Measurements from ENCODE around the gene C3. TPM values are rescaled to one million over a fixed set of nuclear protein-coding genes. Genes with fewer than 3 reads are reported as not detected.

C3 gene
- total RNA-seq, 1 donor from 2014 or later: 2,273 TPM

- DNase-seq (ENCODE audit: low read depth): no peak
These were observed 25.5 kb upstream of the C3 start for GRCh38 chr19:6745965-6746364.

DNA sequence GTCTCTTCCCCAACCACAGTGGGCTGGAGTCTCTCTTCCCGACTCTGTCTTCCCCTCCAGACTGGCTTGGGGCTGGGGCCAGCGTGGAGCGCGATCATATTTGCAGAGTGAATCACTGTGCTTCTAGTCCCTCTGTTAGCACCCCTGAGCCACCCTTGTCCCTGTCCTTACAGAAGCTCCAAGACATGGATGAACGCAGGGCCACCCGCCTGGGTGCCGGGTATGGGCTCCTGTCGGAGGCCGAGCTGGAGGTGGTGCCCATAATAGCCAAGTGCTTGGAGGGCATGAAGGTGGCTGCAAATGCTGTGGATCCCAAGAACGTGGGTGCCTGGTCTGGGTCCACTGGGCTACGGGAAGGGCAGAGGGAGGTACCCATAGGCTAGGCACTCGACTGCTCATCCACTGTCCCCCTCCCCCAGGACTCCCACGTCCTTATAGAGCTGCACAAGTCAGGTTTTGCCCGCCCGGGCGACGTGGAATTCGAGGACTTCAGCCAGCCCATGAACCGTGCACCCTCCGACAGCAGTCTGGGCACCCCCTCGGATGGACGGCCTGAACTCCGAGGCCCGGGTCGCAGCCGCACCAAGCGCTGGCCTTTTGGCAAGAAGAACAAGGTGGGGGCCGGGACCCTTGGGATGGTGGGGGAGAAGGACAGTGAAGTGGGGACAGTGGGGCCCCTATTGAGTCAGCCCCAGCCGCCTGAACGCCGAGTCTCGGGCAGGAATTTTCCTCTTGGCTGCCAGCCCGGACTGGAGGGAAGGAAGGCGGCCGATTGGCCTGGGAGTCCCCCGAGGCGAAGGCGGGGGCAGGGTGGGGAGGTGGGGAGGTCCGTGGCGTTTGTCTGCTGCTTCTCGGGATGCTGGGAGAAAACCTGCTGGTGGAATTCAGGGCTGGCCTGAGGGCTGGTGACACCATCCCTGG is 24.2 kb upstream of the C3 start:
- DNase-seq (ENCODE audit: low read depth): peak; percentile 73

- DNase-seq (ENCODE audit: low read depth): no peak
These were observed 23.4 kb upstream of the C3 start for GRCh38 chr19:6743714-6744380.

- DNase-seq (ENCODE audit: low read depth): no peak
These were observed 22.6 kb upstream of the C3 start for GRCh38 chr19:6743066-6743465.

DNA sequence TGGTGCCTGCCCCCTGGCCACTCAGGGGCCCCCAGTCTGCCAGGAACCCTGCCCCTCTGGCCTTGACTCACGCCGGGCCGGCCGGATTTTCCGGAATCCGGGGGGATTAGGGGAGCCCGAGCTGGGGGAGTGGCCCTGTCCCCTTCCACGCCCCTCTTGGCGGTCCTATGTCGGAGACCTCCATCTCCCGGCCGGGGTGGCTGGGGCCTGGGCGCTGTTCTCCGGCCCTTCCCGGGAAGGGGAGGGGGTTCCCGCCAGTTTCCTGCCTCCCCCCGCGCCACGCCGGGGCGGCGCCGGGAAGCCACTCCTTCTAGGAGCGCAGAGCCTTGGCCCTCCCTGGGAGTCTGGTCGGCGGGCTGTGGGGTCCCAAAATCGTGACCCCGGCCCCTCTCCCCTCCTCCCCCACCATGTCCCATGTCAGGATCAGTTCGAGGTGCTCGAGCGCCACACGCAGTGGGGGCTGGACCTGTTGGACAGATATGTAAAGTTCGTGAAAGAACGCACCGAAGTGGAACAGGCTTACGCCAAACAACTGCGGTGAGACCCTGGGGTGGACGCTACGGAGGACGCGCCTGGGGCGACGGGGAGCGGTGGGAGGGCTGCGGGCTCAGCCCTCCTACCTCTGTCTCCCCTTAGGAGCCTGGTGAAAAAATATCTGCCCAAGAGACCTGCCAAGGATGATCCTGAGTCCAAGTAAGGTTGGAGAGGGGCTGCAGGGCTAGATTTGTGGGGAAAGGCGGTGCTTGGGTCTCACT is 20.3 kb upstream of the C3 start:
- DNase-seq (ENCODE audit: low read depth): no peak

DNA sequence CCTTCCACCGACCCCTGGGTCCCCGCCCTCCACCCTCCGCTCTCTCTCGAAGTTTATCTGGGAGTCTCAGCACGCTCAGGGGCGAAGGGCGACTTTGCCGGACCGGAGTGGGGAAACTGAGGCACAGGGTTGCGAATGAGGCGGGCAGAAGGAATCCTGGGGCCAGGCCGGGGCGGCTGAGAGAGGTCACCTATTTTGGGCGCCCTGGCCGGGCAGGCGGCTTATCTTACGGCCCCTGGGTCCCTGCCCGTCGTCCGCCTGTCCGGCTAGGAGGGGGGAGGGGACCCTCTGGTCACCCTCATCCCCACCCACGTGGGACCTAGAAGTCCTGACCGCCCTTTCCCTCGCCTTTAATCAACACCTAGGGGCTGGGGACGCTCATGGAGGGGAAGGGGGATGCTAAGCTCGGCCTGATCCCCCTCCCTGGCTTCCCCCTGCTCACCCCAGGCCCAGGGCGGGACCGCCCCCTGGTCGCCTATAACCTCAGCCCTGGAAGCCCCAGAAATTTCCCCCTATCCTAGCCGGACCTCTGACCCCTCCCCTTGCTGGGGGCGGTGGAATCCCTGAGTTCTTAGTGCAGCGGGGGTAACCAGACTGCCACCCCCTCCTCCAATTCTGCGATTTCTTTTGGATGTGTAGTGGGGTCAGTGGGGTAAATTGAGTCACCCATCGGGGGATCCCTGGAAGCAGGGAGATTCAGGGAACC is 19.6 kb upstream of the C3 start:
- DNase-seq (ENCODE audit: low read depth): no peak

- no peak for DNase-seq (ENCODE audit: low read depth)
These were observed 19.0 kb upstream of the C3 start, which contains the start of gene TRIP10 for GRCh38 chr19:6739390-6739882. TSS of gene TRIP10 (plus strand) at chr19:6739680. CDS start at chr19:6739762, 82 bp downstream.

DNA sequence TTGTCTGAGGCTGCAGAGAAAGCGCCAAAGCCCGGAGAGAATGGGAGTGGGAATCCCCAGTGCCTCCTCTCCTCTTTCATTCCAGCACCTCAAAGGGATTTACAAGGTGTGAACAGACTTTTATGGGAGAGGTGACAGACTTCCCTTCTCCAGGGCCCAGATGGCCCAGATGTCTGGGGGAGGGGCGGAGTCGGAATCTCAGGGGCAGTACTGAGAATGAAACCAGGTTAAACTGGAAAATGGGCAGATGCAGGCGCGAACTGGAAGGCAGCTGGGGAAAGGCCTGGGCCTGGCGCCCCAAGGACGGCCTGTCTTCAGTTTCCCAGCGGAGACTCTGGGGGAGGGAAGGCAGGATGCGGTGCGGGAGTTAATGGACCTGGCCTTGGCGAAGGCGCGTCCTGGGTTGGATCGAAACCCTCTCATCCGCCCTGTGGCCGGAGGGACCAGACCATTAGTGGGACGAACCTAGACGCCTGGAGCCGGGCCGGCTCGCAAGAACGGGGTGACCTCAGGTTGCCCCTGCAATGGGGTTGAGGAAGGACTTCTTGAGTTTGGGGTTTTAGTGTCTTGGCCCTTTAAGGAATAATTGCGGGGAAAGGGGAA is 18.4 kb upstream of the C3 start:
- DNase-seq (ENCODE audit: low read depth): no peak

- DNase-seq (ENCODE audit: low read depth): peak; percentile 75
These were observed 17.7 kb upstream of the C3 start for GRCh38 chr19:6737873-6738786.

DNA sequence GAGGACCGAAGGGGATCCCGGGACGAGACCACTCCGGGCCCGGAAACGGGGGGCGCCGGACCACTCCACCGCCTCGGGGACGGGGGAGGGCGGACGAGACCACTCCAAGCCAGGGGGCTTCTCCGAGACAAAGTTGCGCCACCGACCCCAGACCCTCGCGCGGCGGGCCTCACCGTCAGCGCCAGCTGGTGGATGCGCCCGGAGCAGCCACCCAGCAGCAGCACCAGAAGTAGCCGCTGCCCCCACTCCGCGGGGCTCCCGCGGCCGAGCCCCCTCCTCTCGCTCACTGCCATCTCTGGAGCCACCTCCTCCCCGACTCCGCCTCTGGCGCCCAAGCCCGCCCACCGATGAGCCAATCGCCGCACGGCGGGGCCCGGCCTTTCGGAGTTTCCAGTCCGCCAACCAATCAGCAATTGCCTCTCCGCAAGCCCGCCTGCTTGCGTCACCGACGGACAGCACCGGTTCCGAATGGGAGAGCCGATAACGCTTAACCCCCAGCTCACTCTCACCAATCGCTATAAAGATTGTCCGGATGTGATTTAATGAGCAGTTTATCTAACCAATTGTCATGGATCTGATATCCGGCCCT is 16.9 kb upstream of the C3 start, which contains the start of gene GPR108:
Gene GPR108 (minus strand): TSS at position 297 of the 589 bp plus-strand sequence. CDS start 4 bp downstream, at position 293.
- DNase-seq (ENCODE audit: low read depth): peak; percentile 100

GRCh38 chr19:6736917-6737283 is 16.4 kb upstream of the C3 start:
- no peak for DNase-seq (ENCODE audit: low read depth)

GRCh38 chr19:6736169-6736916 is 15.9 kb upstream of the C3 start:
- DNase-seq (ENCODE audit: low read depth): peak; percentile 82

DNA sequence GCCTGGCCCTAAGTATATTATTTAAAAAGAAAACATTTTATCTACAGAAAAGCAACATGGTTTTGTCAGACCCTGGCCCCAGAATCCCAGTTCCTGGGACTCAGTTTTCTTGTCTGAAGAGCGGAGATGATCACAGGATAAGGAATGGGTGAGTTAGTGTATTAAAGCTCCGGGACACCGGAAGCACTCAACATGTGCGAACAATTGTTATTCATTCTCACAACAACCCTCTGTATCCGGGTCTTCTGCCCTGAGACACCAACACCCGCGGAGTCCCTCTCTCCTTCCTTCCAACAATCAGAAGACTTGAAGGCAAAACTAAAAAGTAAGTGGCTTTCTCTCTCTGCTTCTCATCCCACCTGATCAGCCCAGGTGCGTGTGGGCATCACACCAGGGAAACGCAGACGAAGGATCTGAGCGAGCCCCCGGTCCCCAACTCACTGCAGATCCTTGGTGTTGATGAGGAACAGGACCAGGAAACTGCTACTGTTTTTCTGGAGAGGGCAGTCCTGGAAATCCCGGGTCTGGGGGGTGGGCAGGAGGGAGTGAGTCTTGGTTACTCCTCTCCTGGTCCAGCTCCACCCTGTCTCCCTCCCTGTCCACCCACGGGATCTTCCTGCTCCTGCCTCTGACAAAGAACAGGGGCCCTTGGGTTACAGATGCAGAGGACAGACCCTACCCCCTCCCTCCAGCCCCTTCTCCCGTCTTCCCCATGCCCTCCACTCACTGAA is 14.9 kb upstream of the C3 start:
- DNase-seq (ENCODE audit: low read depth): no peak

DNA sequence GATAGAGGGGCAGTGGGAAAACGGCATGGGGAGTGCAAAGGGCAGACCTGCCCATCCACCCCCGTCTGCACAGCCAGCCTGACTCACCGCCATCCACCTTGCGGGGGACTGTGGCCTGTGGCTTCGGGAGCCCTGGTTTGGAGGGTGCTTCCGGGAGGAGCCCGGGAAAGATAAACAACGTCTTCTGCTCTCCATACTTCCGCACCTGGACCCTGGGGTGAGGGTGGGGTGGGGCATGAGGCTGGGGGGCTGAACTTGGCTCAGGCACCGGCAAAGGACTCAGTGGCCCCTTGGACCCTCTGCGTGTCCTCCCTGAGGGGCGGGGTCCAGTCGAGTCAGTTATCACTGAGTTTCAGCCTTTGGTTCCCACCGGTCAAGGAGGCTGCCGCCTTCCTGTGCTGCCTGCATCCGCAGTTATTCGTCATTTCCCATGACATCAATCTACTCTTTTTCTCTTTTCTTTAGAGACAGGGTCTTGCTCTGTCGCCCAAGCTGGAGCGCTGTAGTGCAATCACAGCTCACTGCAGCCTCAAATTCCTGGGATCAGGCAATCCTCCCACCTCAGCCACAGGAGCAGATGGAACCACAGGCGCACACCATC is 13.7 kb upstream of the C3 start:
- no peak for DNase-seq (ENCODE audit: low read depth)

DNA sequence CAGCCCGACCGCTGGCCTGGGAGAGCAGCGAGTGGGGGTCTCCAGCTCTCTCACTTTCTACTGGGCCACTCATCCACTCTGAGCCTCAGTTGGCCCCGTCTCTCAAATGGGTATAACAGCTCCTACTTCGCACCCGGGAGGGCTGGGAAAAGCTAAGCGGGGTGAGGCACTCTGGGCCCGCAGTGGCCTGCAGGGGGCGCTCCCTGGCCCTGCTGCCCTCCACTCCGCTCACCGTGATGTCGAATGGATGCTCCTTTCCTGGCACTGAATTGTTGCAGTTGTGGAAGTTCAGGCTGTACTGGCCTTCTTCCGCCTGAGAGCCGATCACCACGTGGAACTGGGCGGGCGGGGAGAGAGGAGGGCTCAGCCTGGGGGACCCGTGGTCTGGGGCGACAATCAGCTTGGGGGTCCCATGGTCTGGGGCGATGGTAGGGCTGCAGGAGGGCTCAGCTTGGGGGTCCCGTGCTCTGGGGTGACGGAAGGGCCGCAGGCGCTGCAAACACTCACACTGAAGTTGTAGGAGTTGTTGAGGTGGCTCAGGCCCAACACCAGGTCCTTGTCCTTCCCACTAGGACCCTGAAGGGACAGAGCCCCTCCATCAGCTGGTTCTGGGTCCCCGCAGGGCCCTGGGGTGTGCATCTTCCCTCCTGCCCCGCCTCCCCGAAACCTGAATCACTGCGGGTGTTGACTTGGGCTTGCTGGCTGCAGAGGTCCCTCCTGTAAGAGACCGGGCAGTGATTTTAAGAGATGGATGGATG is 13.1 kb upstream of the C3 start:
- DNase-seq (ENCODE audit: low read depth): no peak

GRCh38 chr19:6732803-6733337 is 12.4 kb upstream of the C3 start:
- no peak for DNase-seq (ENCODE audit: low read depth)

DNA sequence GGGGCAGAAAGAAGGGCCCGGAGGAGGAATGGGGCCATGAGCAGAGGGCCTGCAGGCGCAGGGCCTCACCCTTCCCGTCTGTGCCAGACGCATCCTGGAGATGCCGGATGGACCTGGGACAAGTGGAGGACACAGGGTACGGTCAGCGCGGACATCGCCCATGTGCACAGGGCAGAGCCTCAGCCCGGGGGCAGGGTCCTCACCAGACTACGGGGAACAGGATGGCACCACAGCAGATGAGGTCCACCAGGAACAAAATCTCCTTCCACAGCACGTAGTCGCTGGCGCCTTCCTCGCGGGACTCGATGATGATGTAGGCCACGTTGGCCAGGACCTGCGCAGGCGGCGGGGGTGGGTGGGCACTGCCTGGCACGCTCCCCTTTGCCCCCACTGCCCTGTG is 11.4 kb upstream of the C3 start:
- DNase-seq (ENCODE audit: low read depth): no peak
